Measurements from ENCODE around the gene CUL9.
A peak's percentile ranks its signal among the peaks of the same experiment; 100 is the strongest.
"Not testable (repeated sequence)": the region's sequence is repeated elsewhere in the genome, so short reads cannot be mapped to it uniquely, and the experiment has no call there.

Gene CUL9

DNA sequence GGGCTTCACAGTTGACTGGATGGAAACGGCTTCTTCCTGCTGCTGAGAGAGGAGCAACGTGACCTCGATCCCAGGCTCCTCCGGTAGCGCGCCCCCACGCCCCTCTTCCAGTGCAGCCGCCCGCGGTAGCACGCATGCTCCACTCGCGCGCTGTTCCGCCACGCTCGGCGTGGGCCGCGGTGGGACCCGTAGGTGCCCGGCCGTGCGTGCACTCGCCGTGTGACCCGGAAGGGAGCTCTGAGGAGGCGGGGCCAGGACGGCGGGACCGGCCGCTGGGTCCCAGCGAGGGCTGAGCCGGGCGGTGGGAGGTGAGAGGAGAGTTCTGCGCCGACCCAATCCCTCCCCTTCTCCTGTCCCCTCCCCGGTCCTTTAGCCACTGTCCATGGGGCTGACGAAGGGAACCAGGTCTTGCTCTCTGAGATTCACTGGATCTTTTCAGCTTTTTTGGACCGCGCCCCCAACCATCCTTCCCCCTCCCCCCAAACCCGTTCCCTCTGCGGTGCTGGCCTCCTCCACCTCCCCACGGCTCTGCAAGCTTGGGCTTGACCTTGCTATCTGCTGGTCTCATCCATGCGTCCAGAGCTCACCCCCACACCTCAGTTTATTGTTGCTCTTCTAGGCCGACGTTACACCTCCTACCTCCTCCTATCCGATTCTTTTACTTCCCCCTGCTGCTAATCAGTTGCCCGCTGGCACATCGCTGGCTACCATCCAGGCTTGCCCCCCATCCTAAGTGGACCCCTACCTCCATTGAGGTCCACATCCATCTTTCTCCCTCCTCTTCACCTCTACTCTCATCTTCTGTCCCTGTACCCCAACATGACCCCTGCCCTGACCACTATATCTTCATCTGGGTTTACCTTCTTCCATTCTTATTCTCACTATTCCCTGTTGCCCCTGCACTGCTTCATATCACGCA lies at the start of gene CUL9:
TSS of gene CUL9 (plus strand) at position 255 of the 919 bp plus-strand sequence. CDS start 2,115 bp downstream, outside the sequence.
- DNase-seq, result peak; percentile 80

DNA sequence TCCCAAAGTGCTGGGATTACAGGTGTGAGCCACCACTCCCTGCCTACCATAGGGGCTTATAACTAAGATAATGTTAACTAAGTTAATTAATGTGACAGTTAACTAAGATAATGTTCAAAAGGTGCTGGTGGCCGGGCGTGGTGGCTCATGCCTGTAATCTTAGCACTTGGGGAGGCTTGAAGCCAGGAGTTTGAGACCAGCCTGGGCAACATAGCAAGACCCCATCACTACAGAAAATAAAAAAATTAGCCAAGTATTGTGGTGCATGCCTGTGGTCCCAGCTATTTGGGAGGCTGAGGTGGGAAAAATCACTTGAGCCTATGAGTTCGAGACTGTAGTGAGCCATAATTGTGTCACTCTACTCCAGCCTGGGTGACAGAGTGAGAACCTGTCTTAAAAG lies 43.7 kb upstream of the CUL9 start:
- DNase-seq, result no peak

DNA sequence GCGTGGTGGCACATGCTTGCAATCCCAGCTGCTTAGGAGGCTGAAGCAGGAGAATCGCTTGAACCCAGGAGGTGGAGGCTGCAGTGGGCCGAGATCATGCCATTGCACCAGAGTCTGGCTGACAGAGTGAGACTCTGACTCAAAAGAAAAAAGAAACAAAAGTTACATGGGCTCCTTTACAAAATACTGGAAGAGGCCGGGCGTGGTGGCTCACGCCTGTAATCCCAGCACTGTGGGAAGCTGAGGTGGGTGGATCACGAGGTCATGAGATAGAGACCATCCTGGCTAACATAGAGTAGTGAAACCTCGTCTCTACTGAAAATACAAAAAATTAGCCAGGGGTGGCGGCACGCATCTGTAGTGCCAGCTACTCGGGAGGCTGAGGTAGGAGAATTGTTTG lies 42.0 kb upstream of the CUL9 start:
- not testable (repeated sequence) for DNase-seq

DNA sequence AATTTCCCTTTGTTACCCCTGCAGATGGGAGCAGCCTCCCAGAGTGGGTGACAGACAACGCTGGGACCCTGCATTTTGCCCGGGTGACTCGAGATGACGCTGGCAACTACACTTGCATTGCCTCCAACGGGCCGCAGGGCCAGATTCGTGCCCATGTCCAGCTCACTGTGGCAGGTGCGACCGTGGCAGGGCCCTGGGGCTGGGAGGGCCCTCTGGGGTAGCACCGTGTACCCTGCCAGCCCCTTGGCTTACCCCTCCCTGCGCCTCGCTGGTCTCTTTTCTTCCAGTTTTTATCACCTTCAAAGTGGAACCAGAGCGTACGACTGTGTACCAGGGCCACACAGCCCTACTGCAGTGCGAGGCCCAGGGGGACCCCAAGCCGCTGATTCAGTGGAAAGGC lies 40.4 kb upstream of the CUL9 start:
- no peak for DNase-seq

DNA sequence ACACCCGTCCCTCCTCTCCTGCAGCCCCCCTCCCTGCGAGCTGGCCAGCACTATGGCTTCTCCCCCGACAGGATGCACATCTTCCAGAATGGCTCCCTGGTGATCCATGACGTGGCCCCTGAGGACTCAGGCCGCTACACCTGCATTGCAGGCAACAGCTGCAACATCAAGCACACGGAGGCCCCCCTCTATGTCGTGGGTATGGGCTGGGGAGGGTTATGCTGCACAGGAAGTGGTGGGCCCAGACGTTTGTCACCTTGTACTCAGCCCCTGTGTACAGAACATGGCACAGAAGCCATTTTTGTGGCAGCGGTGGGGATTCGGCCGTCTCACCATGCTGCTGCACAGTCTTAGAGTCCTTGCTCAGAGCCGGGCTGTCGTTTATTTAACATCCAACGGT lies 39.9 kb upstream of the CUL9 start:
- DNase-seq, result peak; percentile 25

DNA sequence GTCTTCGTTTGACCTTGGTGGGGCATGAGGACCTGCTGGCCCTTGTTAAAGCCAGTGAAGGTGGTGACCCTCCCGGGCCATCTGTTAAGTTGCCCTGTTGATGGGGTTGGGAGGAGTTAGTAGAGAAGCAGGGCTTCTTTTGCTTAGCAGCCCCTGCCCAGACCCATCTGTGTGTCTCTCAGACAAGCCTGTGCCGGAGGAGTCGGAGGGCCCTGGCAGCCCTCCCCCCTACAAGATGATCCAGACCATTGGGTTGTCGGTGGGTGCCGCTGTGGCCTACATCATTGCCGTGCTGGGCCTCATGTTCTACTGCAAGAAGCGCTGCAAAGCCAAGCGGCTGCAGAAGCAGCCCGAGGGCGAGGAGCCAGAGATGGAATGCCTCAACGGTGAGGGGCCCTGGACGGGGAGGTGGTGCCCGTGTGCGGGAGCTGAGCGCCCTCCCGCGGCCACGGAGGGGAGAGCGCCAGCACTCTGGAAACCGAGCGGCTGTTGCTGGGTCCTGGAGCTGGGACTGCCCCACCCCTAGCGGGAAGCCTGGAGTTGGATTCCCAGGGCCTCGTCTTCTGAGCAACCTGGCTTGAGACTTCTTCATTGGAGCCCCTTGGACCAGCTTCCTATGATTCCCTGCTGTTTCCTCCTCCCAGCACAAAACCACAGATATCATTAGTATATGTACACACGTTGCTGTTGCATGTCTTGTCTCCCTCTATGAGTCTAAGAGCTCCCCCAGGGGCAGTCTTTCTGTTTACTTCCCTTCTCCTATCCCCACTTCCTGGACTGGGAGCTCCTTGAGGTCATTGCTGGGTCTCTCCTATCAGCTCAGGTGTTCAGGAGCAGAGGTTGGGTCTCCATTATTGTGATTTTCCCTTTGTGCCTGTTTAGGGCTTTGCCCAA lies 38.5 kb upstream of the CUL9 start:
- DNase-seq, result peak; percentile 73

DNA sequence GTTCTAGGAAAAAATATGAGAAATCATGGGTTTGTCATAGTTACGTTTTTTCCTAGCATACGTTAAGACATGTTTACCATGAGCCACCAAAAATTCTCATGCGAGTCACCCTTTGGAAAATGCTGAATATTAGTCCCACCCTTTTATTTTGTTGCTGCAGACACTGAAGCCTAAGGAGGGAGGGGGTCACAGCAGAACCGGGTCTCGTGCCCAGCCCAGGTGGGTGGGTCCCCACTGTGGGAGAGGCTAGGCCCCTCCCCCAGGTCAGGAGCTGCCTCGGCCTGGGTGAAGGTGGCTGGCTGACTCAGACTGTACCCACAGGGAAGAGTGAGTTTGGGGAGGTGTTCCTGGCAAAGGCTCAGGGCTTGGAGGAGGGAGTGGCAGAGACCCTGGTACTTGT lies 37.1 kb upstream of the CUL9 start:
- no peak for DNase-seq

DNA sequence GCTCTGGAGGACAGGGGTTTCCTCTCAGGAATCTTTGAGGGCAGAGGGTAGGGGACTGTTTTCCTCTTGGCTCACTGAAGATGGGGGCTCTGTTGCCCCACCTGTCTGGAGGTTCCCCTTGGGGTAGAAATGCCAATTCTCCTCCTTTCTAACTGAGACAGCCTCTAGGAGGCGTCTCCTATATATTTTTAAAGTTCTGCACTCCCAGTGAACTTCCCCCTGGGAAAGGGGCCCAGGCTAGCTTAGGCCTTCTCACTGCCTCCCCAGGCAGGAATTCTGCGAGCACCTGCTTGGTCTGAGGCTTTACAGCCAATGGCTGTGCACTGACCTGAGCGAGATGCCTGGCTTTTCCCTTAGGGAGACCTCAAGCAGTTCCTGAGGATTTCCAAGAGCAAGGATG lies 35.7 kb upstream of the CUL9 start:
- no peak for DNase-seq

DNA sequence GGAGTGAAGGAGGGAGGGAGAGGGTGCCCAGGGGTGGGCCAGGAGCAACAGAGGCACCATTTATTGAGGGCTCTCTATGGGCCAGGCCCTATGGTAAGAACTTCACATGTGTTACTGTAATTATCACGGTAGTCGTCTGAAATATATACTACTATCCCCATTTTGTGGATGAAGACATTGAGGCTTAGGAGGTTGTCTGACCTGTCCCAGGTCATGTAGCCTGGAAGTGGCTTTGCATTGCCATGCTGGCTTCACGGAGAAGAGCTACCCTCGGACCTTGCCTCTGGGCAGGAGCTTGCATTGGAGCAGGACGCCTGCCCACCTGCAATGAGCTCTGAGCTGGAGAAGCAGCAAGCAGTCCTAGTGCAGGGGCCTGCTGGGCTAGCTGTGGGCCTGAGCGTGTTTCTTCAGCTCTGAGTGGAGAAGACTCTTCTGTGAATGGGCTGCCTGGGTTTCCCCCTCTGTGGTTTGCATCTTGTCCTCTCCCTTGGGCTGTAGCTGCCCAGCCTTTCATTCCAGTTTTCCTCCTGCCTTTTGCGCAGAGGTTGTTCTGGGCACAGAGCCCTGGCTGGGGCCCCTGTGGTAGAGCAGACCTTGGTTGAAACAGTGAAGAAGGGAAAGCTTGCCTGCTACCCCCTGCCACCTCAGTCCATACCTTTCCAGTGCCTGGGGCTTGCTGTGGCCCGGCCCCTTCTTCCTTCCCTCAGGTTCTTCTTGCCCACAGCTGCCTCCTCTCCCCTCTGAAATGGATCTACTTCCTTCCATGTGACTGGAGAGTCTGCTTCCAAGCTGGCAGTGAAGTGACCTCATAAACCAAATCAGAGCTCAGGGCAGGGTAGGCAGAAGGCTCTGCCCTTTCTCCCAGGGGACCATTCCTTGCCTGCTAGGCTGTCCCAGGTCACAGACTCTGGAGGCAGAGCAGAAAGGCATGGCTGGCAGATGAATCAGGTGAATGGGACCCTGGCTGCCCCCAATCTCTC lies 35.0 kb upstream of the CUL9 start:
- DNase-seq, result no peak

DNA sequence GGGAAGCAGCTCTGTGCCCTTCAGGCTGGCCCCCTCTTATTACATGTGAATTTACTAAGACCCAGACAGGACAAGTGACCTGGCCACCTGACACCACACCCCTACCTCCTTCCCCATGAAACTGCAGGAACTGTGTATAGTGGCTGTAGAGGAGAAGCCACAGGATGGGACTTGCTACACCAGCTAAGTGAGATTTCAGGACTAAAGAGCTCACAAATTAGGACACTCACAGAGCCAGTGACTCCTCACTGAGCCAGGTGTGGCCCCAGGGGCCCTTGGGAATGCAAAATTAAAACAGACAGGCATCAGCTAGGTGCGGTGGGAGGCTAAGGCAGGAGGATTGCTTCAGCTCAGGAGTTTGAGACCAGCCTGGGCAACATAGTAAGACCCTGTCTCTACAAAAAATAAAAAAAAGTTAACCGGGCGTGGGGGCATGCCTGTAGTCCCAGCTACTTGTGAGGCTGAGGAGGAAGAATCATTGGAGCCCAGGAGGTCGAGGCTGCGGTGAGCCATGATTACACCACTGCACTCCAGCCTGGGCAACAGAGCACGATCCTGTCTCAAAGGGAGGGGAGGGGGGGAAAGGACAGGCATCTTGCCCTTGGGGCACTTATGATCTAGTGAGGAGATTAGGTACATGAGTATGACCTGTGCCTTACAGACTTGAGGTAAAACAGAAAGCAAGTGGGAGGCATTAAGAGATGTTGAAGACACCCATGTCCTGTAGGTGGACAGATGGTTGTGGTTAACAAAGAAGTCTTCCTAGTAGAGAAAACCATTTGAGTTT lies 34.1 kb upstream of the CUL9 start:
- no peak for DNase-seq

DNA sequence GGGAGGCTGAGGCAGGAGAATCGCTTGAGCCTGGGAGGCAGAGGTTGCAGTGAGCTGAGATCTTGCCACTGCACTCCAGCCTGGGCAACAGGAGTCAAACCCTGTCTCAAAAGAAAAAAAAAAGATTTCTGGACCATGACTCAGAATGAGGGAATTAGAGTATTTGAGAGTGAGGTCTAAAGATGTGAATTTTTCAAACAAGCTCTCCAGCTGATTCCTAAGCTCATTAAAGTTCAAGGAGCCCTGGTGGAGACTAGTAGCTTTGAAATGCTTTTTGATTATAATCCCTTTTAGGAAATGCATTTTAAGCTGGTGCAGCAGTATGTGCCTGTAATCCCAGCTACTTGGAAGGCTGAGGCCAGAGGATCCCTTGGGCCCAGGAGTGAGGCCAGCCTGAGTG lies 32.7 kb upstream of the CUL9 start:
- no peak for DNase-seq

DNA sequence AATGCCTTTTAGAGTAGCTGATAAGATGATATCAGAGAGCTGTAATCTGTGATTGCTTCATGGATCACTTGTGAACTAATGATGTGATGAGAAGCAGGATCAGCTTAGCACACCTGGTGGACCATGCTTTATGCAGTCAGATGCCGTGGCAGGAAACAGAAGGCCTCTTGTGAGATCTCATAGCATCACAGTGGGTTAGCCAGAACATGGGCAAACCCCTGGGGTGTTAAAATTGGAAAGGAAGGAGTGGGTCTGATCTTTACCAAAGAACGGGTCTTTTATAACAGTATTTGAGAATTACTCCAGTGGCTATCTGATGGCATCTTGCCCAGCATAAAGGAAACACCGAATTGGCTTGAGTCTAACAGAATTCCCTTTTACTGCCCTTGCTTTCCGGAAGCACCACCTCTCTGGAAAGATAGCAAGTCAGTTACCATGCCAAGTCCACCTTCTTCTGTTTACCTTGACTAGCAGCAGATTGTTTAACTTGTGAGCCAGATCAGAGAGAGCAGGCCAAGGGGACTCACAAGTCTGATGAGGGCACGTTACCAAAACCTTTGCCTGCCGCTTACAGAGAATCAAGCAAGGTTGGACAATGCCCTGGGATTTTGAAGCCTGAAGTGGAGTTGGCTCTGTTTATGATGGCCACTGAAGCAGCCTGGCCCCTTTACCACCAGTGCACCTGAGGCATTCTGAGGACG lies 31.8 kb upstream of the CUL9 start:
- DNase-seq, result no peak

DNA sequence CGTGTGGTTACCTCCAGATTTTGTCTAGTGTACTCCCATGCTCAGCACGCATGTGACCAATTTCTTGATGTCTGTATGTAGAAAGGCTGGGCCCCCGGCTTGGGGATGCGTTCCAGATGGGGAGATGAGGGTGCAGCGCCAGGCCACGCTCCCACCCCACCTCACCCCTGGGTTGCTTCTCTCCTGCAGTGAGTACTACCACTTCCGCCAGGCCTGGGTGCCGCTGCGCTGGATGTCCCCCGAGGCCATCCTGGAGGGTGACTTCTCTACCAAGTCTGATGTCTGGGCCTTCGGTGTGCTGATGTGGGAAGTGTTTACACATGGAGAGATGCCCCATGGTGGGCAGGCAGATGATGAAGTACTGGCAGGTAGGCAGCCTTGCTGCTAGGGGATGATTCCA lies 22.4 kb upstream of the CUL9 start:
- DNase-seq, result no peak

DNA sequence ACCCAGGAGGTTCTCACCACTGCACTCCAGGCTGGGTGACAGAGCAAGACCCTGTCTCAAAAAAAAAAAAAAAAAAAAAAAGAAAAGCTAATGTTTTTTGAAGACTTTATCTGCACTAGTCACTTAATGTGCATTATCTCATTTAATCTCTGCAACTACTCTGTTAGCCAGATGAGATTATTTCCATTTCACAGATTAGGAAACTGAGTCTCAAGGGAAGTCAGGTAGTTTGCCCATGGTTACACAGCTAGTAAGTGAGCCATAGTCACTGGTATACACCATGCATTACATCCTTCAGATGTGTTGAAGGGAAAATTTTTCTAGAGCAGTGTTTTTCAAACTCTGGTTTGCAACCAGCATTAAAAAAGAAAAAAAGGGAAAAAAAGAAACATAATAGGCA lies 18.1 kb upstream of the CUL9 start:
- no peak for DNase-seq

DNA sequence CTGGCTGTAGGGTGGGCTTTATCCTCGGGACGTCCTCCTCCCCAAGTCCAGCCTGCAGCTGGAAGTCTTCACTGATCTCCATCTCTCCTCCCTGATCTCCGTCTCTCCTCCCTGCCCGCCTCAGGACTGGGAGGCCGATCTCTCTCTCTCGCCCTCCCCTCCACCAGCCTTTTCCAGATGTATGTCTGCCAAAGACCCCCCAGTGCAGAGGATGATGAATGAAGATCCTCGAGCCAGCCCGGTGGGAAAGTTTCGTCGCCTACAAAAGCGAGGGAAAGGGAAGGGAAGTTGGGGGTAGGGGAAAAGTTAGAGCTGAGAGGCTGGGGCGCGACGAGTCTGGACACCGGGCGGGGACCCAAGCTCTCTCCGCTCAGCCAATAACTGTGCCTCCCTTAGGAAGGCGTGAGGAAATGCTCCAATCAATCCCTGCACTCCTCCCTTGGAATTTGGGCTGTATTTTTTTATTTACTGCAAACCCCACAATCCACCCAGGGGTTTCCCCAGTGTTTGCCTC lies 11.5 kb upstream of the CUL9 start:
- DNase-seq, result no peak

DNA sequence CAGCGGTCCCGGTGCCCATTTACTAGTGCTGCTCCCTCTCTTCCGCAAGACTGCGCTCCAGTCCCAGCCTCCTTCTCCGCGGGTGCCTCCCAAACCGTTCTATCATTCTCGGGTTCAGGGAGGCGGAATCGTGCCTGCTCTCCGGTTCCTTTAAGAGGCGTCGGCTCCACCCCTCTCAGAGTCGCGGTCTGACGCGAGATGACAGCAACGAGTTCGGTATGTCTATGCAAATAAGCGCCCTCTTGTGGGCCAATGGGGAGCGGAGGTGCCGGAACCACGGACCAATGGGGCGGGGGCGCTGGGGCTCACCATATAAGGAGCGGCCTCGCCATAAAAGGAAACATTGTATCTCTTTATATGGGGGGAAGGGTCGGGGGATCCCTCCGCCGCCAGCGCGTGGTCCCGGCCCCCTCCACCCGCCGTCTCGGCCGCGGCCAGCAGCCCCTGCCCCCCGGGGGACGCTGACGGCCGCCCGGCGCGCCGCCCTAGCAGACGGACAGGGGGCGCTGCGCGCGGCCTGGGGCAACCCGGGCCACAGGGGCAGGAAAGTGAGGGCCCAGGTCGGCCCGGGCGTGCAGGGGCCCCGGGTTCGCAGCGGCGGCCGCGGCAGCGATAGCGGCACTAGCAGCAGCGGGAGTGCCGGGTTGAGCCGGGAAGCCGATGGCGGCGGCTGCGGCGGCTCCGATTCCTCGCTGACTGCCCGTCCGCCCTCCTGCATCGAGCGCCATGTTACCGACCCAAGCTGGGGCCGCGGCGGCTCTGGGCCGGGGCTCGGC lies 10.9 kb upstream of the CUL9 start, which contains the start of gene SRF:
TSS of gene SRF (plus strand) at position 339 of the 776 bp plus-strand sequence. CDS start at position 727, 388 bp downstream.
- DNase-seq, result peak; percentile 99

DNA sequence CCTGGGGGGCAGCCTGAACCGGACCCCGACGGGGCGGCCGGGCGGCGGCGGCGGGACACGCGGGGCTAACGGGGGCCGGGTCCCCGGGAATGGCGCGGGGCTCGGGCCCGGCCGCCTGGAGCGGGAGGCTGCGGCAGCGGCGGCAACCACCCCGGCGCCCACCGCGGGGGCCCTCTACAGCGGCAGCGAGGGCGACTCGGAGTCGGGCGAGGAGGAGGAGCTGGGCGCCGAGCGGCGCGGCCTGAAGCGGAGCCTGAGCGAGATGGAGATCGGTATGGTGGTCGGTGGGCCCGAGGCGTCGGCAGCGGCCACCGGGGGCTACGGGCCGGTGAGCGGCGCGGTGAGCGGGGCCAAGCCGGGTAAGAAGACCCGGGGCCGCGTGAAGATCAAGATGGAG lies 10.3 kb upstream of the CUL9 start:
- DNase-seq, result no peak

DNA sequence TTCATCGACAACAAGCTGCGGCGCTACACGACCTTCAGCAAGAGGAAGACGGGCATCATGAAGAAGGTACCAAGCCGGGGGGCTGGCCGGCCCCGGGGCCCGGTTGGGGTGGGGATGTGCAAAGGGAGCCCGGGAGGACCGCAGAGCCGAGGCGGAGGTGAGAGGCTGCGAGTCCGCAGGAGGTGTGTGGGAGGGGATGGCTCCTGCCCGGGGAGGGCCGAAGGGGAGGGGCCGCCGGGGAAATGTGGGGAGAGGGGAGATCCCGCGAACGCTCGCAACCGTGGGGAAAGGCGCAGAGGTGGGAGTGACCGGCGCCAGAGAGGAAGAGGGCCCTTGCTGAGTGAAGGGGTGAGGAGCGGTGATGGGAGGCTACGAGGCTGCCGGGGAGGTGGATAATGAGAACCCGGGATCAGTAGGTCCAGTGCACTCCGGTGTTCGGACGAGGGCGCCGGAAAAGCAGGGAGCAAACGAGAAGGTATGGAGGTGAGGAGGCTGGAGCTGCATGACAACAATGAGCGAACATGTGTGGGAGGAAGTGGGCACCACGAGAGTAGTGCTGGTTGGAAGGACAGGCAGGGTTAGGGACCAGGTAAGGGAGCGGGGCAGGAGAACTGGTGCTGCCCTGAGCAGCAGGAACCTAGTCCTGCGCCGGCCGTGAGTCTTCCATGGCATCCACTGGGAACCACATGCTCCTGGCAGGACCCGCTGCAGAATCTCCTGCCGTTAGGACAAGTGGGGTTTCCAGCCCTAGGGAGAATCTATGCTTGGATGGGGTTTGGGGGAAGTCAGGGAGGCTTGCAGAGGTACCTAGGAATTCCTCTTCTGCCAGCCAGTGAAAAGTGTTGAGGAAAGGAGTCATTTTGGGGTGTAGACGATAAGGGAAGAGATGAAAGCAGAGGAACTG lies 9.6 kb upstream of the CUL9 start:
- peak; percentile 46 for DNase-seq
